MG63 (cell line): ENCODE results near the gene SMIM27. TPM values are rescaled to one million over a fixed set of nuclear protein-coding genes. Genes with fewer than 3 reads are reported as not detected.
A peak's percentile ranks its signal among the peaks of the same experiment; 100 is the strongest.
"Not testable (repeated sequence)": the region's sequence is repeated elsewhere in the genome, so short reads cannot be mapped to it uniquely, and the experiment has no call there.

Source experiments
- DNase-seq: peaks from one replicate; pipeline ENCODE4 v3.0.0-alpha.2; 2020
- H3K27me3 ChIP-seq: fragments of 250-450 bp; sonication (Bioruptor Pico); 2 replicates; pipeline ENCODE4 v1.5.1; 2020; ENCODE audit warnings: mild to moderate bottlenecking, moderate library complexity
- H3K36me3 ChIP-seq: fragments of 250-450 bp; sonication (Bioruptor Pico); 2 replicates; pipeline ENCODE4 v1.5.1; 2020; ENCODE audit warnings: mild to moderate bottlenecking, moderate library complexity
- H3K4me3 ChIP-seq: fragments of 250-450 bp; sonication (Bioruptor Pico); 2 replicates; pipeline ENCODE4 v1.5.1; 2020; ENCODE audit warnings: mild to moderate bottlenecking, moderate library complexity
- H3K9me3 ChIP-seq: fragments of 250-450 bp; sonication (Bioruptor Pico); 2 replicates; pipeline ENCODE4 v1.5.1; 2020; ENCODE audit warnings: mild to moderate bottlenecking, moderate library complexity
- total RNA-seq: library from RNA; depleted of rRNA; stranded (reverse); fragments of >200 nt; shearing (Covaris generic); gene quantifications from 2 replicates; pipeline ENCODE4 v1.2.3, GENCODE V29; 2014; ENCODE audit warnings: low replicate concordance; rRNA removed

Gene SMIM27
- total RNA-seq, 1 experiment from 2014 or later, result 1.7 TPM

GRCh38 chr9:32579706-32580331 lies 27.7 kb downstream of the SMIM27 start:
- Histone ChIP-seq H3K9me3 (no peaks in the 10 kb centered on the region), H3K36me3 (no peaks in the 10 kb centered on the region), H3K27me3 (no peaks in the 10 kb centered on the region), H3K4me3 (no peak overlapping the region)
- DNase-seq, result peak; percentile 13

GRCh38 chr9:32580631-32581300 lies 28.6 kb downstream of the SMIM27 start:
- H3K36me3 ChIP-seq, result no peaks in the 10 kb centered on the region
- H3K9me3 ChIP-seq, result no peaks in the 10 kb centered on the region
- DNase-seq, result no peak
- H3K4me3 ChIP-seq, result no peak overlapping the region
- no peaks in the 10 kb centered on the region for H3K27me3 ChIP-seq

GRCh38 chr9:32581512-32582143 lies 29.5 kb downstream of the SMIM27 start:
- Histone ChIP-seq H3K4me3 (no peak overlapping the region), H3K9me3 (no peaks in the 10 kb centered on the region), H3K36me3 (no peaks in the 10 kb centered on the region), H3K27me3 (no peaks in the 10 kb centered on the region)
- no peak for DNase-seq

- H3K27me3 ChIP-seq, result no peaks in the 10 kb centered on the region
- no peaks in the 10 kb centered on the region for H3K9me3 ChIP-seq
- no peaks in the 10 kb centered on the region for H3K36me3 ChIP-seq
- no peak for DNase-seq
- no peak overlapping the region for H3K4me3 ChIP-seq
These were observed 32.7 kb downstream of the SMIM27 start for GRCh38 chr9:32584784-32585183.

- Histone ChIP-seq H3K4me3 (no peak overlapping the region), H3K36me3 (no peaks in the 10 kb centered on the region), H3K9me3 (no peaks in the 10 kb centered on the region), H3K27me3 (no peaks in the 10 kb centered on the region)
- DNase-seq, result no peak
These were observed 35.8 kb downstream of the SMIM27 start for GRCh38 chr9:32587901-32588300.

GRCh38 chr9:32589083-32589723 lies 37.1 kb downstream of the SMIM27 start:
- no peak for DNase-seq
- no peaks in the 10 kb centered on the region for H3K9me3 ChIP-seq
- no peak overlapping the region for H3K4me3 ChIP-seq
- H3K27me3 ChIP-seq, result no peaks in the 10 kb centered on the region
- no peaks in the 10 kb centered on the region for H3K36me3 ChIP-seq

GRCh38 chr9:32590476-32590875 lies 38.3 kb downstream of the SMIM27 start:
- Histone ChIP-seq H3K9me3 (no peaks in the 10 kb centered on the region), H3K27me3 (no peaks in the 10 kb centered on the region), H3K4me3 (no peak overlapping the region), H3K36me3 (no peaks in the 10 kb centered on the region)
- DNase-seq, result no peak

GRCh38 chr9:32590898-32591297 lies 38.8 kb downstream of the SMIM27 start:
- Histone ChIP-seq H3K9me3 (no peaks in the 10 kb centered on the region), H3K4me3 (no peak overlapping the region), H3K36me3 (no peaks in the 10 kb centered on the region), H3K27me3 (no peaks in the 10 kb centered on the region)
- DNase-seq, result no peak

GRCh38 chr9:32596096-32596865 lies 44.2 kb downstream of the SMIM27 start:
- H3K27me3 ChIP-seq, result no peaks in the 10 kb centered on the region
- no peaks in the 10 kb centered on the region for H3K9me3 ChIP-seq
- H3K36me3 ChIP-seq, result no peaks in the 10 kb centered on the region
- DNase-seq, result no peak
- H3K4me3 ChIP-seq, result no peak overlapping the region

- DNase-seq, result no peak
- no peaks in the 10 kb centered on the region for H3K27me3 ChIP-seq
- no peaks in the 10 kb centered on the region for H3K9me3 ChIP-seq
- no peaks in the 10 kb centered on the region for H3K36me3 ChIP-seq
- H3K4me3 ChIP-seq, result no peak overlapping the region
These were observed 44.8 kb downstream of the SMIM27 start for GRCh38 chr9:32596936-32597335.

- H3K36me3 ChIP-seq, H3K9me3 ChIP-seq, H3K27me3 ChIP-seq, H3K4me3 ChIP-seq, DNase-seq: not testable (repeated sequence)
These were observed 46.9 kb downstream of the SMIM27 start for GRCh38 chr9:32599021-32599420.

Other genes starting within 250 kb of the SMIM27 start
- gene ACO1, start 167.7 kb upstream of the SMIM27 start, total RNA-seq, result 27.9 and 29.2 TPM in 2 replicates
- 3.5 and 3.8 TPM in 2 replicates for gene RIGI, start 26.1 kb upstream of the SMIM27 start, total RNA-seq
- gene TOPORS, start 259 bp downstream of the SMIM27 start, total RNA-seq, result 7.8 and 9.4 TPM in 2 replicates
- gene NDUFB6, start 20.8 kb downstream of the SMIM27 start, total RNA-seq, result 77.0 and 86.4 TPM in 2 replicates
- gene TAF1L, start 83.3 kb downstream of the SMIM27 start, total RNA-seq, result not detected in 2 replicates
- gene TMEM215, start 231.2 kb downstream of the SMIM27 start, total RNA-seq, result not detected in 2 replicates